ENCODE data around the gene TAGAP. TPM values are rescaled to one million over a fixed set of nuclear protein-coding genes. Genes with fewer than 3 reads are reported as not detected.

TAGAP gene
- total and polyA plus RNA-seq, 9 of the 15 experiments (the other 6 are each of a cell fraction or from before 2014, with no cell fraction given): 0.07 TPM; not detected in 8

- no peak for TF ChIP-seq ATF6 (CRISPR knock-in tag; IDR thresholded peaks at IDR 0.05)
- TF ChIP-seq CXXC5 (CRISPR knock-in tag; IDR thresholded peaks at IDR 0.05): no peak
- no peak for TF ChIP-seq ZNF316 (IDR thresholded peaks at IDR 0.05)
- TF ChIP-seq CBX3 (IDR thresholded peaks at IDR 0.05; ENCODE audit: borderline replicate concordance in 1 of 2, low read length in 2 of 2): no peak
Measured at GRCh38 chr6:159079367-159079766, 34.6 kb upstream of the TAGAP start (continued).

GRCh38 chr6:159077123-159077522 is 32.3 kb upstream of the TAGAP start:
- no peak; the same call in 2 of the 3 replicates for ATAC-seq
- intact Hi-C loops (cut with micrococcal nuclease): no loop called here
- H3K4me3 ChIP-seq: no peak overlapping the region
- TF ChIP-seq CREBBP (IDR thresholded peaks at IDR 0.05; ENCODE audit: low read depth, low read length) (no peak), ZZZ3 (IDR thresholded peaks at IDR 0.05) (no peak), DPF2 (IDR thresholded peaks at IDR 0.05) (no peak), RBM34 (IDR thresholded peaks at IDR 0.05; ENCODE audit: borderline replicate concordance, insufficient read depth, low read length) (no peak), SMAD4 (CRISPR knock-in tag; conservative IDR thresholded peaks at IDR 0.05) (no peak), SIN3A (IDR thresholded peaks at IDR 0.05; ENCODE audit: borderline replicate concordance in 2 of 2, control insufficient read depth in 1 of 2, low read depth in 2 of 2, low read length in 2 of 2) (no peak), ZNF3 (CRISPR knock-in tag; IDR thresholded peaks at IDR 0.05) (no peak), GATAD2A (IDR thresholded peaks at IDR 0.05) (no peak), ZMIZ1 (IDR thresholded peaks at IDR 0.05; ENCODE audit: low read depth in 2 of 2, low read length in 2 of 2) (no peak)
- no peaks in the 10 kb centered on the region for H3K36me3 ChIP-seq (ENCODE audit: control insufficient read depth, insufficient read depth, low read length)
- H3K27me3 ChIP-seq (ENCODE audit: control insufficient read depth in 2 of 2, insufficient read depth in 2 of 2, low read length in 2 of 2): peaks cover 27 to 35% of the 10 kb centered on the region in 2 experiments
- CTCF ChIA-PET (ENCODE audit: low intra/inter-chr PET ratio): no interaction called here
- H3K9ac ChIP-seq (ENCODE audit: insufficient read depth in 1 of 2, low read depth in 2 of 2, low read length in 2 of 2): no peak overlapping the region
- H2AFZ ChIP-seq (ENCODE audit: low read depth, low read length): no peak overlapping the region
- DNase-seq (ENCODE audit: extremely low read depth in 1 of 4, low spot score in 3 of 4): no peak
- no peaks in the 10 kb centered on the region for H3K4me1 ChIP-seq (replicated peaks in 1 of 2; ENCODE audit: control insufficient read depth in 2 of 2, insufficient read depth in 2 of 2, low read length in 2 of 2)
- no TSS peak for BruUV-seq (replicated peaks)
- no peak for FAIRE-seq
- no peaks in the 10 kb centered on the region for H4K20me1 ChIP-seq (replicated peaks; ENCODE audit: control insufficient read depth, insufficient read depth, low read length)
- no peak overlapping the region for H3K27ac ChIP-seq (ENCODE audit: extremely low read depth, low read depth, low read length)
- H3K9me3 ChIP-seq (replicated peaks; ENCODE audit: control insufficient read depth, insufficient read depth, low read depth, low read length): no peaks in the 10 kb centered on the region
- no peak overlapping the region for H3K4me2 ChIP-seq (ENCODE audit: insufficient read depth, low read length)
- in situ Hi-C loops (cut with MboI): no loop called here
- no peaks in the 10 kb centered on the region for H3K79me2 ChIP-seq (ENCODE audit: control insufficient read depth, insufficient read depth, low read length)
- H3K9me1 ChIP-seq (ENCODE audit: control insufficient read depth, insufficient read depth, low read length): no peaks in the 10 kb centered on the region
- POLR2A ChIA-PET: no interaction called here
- WGBS (ENCODE audit: insufficient coverage, low coverage, missing lambda C conversion rate): under 1% methylated on average over 13 of the region's 13 CpGs
